ENCODE data around the gene SBF2. TPM values are rescaled to one million over a fixed set of nuclear protein-coding genes. Genes with fewer than 3 reads are reported as not detected.
"Not testable (repeated sequence)": the region's sequence is repeated elsewhere in the genome, so short reads cannot be mapped to it uniquely, and the experiment has no call there.

Gene SBF2
- total RNA-seq, 3 donors from 2014 or later (not counting 1 experiment from before 2014, with no cell fraction given): 25.2 to 26.9 (median 26.3) TPM

- WGBS (ENCODE audit: insufficient coverage): 96% methylated on average over 2 of the region's 2 CpGs
- Mint-ChIP-seq H3K4me1 (peaks cover 0 to 4% of the 10 kb centered on the region in 2 donors), H3K27ac (no peak overlapping the region), H3K27me3 (ENCODE audit: low read depth in 2 of 2) (no peaks in the 10 kb centered on the region), H3K9me3 (no peaks in the 10 kb centered on the region), H3K4me3 (no peak overlapping the region), H3K36me3 (no peaks in the 10 kb centered on the region)
- no peaks in the 10 kb centered on the region for H3K36me3 ChIP-seq (ENCODE audit: control insufficient read depth, insufficient read depth, low read length)
- H3K27ac ChIP-seq (ENCODE audit: low read length): no peak overlapping the region
- intact Hi-C loops (cut with micrococcal nuclease): no loop called here
- ATAC-seq (no peak), DNase-seq (no peak)
- H3K9me3 ChIP-seq (ENCODE audit: control insufficient read depth, insufficient read depth, low read length): peaks cover 3% of the 10 kb centered on the region
- no peak overlapping the region for H3K4me3 ChIP-seq (ENCODE audit: low read length)
- TF ChIP-seq CTCF (IDR thresholded peaks at IDR 0.05): no peak
- no peaks in the 10 kb centered on the region for H3K4me1 ChIP-seq (ENCODE audit: control insufficient read depth, insufficient read depth, low read length)
- no peaks in the 10 kb centered on the region for H3K27me3 ChIP-seq (ENCODE audit: control insufficient read depth, insufficient read depth, low read length)
These were observed 154.4 kb downstream of the SBF2 start for GRCh38 chr11:10139656-10140055.

- Histone ChIP-seq H3K9me3 (ENCODE audit: control insufficient read depth, insufficient read depth, low read length) (peaks cover 3% of the 10 kb centered on the region), H3K27me3 (ENCODE audit: control insufficient read depth, insufficient read depth, low read length) (no peaks in the 10 kb centered on the region), H3K4me1 (ENCODE audit: control insufficient read depth, insufficient read depth, low read length) (no peaks in the 10 kb centered on the region), H3K4me3 (ENCODE audit: low read length) (no peak overlapping the region), H3K36me3 (ENCODE audit: control insufficient read depth, insufficient read depth, low read length) (no peaks in the 10 kb centered on the region), H3K27ac (ENCODE audit: low read length) (no peak overlapping the region)
- H3K27me3 Mint-ChIP-seq (ENCODE audit: low read depth in 2 of 2): no peaks in the 10 kb centered on the region
- ATAC-seq (no peak), DNase-seq (no peak)
- intact Hi-C loops (cut with micrococcal nuclease): no loop called here
- no peak for TF ChIP-seq CTCF (IDR thresholded peaks at IDR 0.05)
- H3K9me3 Mint-ChIP-seq: no peaks in the 10 kb centered on the region
- no peak overlapping the region for H3K27ac Mint-ChIP-seq
- WGBS (ENCODE audit: insufficient coverage): 88% methylated on average over 3 of the region's 3 CpGs
- peaks cover 0 to 4% of the 10 kb centered on the region in 2 donors for H3K4me1 Mint-ChIP-seq
- no peaks in the 10 kb centered on the region for H3K36me3 Mint-ChIP-seq
- H3K4me3 Mint-ChIP-seq: no peak overlapping the region
These were observed 154.9 kb downstream of the SBF2 start for GRCh38 chr11:10139143-10139542.

GRCh38 chr11:10134975-10135481, 159.0 kb downstream of the SBF2 start:
- Histone ChIP-seq H3K36me3 (ENCODE audit: control insufficient read depth, insufficient read depth, low read length) (no peaks in the 10 kb centered on the region), H3K9me3 (ENCODE audit: control insufficient read depth, insufficient read depth, low read length) (peaks cover 3% of the 10 kb centered on the region), H3K27ac (ENCODE audit: low read length) (no peak overlapping the region), H3K4me1 (ENCODE audit: control insufficient read depth, insufficient read depth, low read length) (no peaks in the 10 kb centered on the region), H3K27me3 (ENCODE audit: control insufficient read depth, insufficient read depth, low read length) (no peaks in the 10 kb centered on the region), H3K4me3 (ENCODE audit: low read length) (no peak overlapping the region)
- Mint-ChIP-seq H3K9me3 (no peaks in the 10 kb centered on the region), H3K36me3 (no peaks in the 10 kb centered on the region), H3K27ac (no peak overlapping the region), H3K4me3 (no peak overlapping the region), H3K4me1 (peaks cover 0 to 4% of the 10 kb centered on the region in 2 donors), H3K27me3 (ENCODE audit: low read depth in 2 of 2) (no peaks in the 10 kb centered on the region)
- intact Hi-C loops (cut with micrococcal nuclease): no loop called here
- DNase-seq: no peak
- 93% methylated on average over 5 of the region's 5 CpGs for WGBS (ENCODE audit: insufficient coverage)
- no peak for TF ChIP-seq CTCF (IDR thresholded peaks at IDR 0.05)
- no peak for ATAC-seq

- DNase-seq; intact Hi-C loops (cut with micrococcal nuclease); H3K27ac ChIP-seq (ENCODE audit: low read length); H3K4me1 ChIP-seq (ENCODE audit: control insufficient read depth, insufficient read depth, low read length); H3K27me3 ChIP-seq (ENCODE audit: control insufficient read depth, insufficient read depth, low read length); H3K36me3 ChIP-seq (ENCODE audit: control insufficient read depth, insufficient read depth, low read length); H3K27ac Mint-ChIP-seq; H3K9me3 Mint-ChIP-seq; H3K9me3 ChIP-seq (ENCODE audit: control insufficient read depth, insufficient read depth, low read length); H3K36me3 Mint-ChIP-seq; H3K4me1 Mint-ChIP-seq; ATAC-seq; H3K27me3 Mint-ChIP-seq (ENCODE audit: low read depth in 2 of 2); H3K4me3 ChIP-seq (ENCODE audit: low read length); H3K4me3 Mint-ChIP-seq: not testable (repeated sequence)
- WGBS (ENCODE audit: insufficient coverage): 100% methylated on average over 1 of the region's 1 CpG
These were observed 159.8 kb downstream of the SBF2 start for GRCh38 chr11:10134226-10134625.

- intact Hi-C loops (cut with micrococcal nuclease); H3K27ac Mint-ChIP-seq; H3K36me3 Mint-ChIP-seq; H3K4me1 Mint-ChIP-seq; H3K27me3 ChIP-seq (ENCODE audit: control insufficient read depth, insufficient read depth, low read length); H3K9me3 Mint-ChIP-seq; H3K4me1 ChIP-seq (ENCODE audit: control insufficient read depth, insufficient read depth, low read length); H3K9me3 ChIP-seq (ENCODE audit: control insufficient read depth, insufficient read depth, low read length); ATAC-seq; H3K27ac ChIP-seq (ENCODE audit: low read length); H3K4me3 Mint-ChIP-seq; H3K4me3 ChIP-seq (ENCODE audit: low read length); DNase-seq; H3K36me3 ChIP-seq (ENCODE audit: control insufficient read depth, insufficient read depth, low read length); H3K27me3 Mint-ChIP-seq (ENCODE audit: low read depth in 2 of 2): not testable (repeated sequence)
- WGBS (ENCODE audit: insufficient coverage): 98% methylated on average over 21 of the region's 23 CpGs
These were observed 160.8 kb downstream of the SBF2 start for GRCh38 chr11:10133251-10133650.

All from natural killer cell (primary cell).